Activated CD8-positive, alpha-beta memory T cell treated with anti-CD3 and anti-CD28 coated beads, Interleukin-2, amount 50 U/mL, for 24 hours (primary cell): Measurements from ENCODE around the gene C1orf87.

ENCODE experiments used
- DNase-seq: peaks from one replicate; pipeline ENCODE4 v3.0.0-alpha.2; 2020; ENCODE audit errors: extremely low read depth

Gene C1orf87

DNA sequence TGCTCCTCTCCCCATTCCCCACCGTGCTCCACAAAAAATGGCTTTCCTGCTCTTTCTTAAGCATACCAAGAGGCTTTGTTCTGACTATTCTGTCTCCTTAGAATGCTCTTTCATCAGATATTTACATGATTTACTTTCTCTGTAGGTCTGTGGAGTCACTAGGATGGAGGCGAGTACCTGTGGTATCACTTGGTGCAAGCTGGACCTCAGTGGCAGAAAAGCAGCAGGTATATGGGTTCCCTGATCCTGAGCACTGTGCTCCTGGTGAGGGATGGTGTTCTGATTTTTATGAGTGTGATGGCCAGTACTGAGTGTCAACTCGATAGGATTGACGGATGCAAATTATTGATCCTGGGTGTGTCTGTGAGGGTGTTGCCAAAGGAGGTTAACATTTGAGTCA lies 10.0 kb downstream of the C1orf87 start:
- DNase-seq, result no peak

DNA sequence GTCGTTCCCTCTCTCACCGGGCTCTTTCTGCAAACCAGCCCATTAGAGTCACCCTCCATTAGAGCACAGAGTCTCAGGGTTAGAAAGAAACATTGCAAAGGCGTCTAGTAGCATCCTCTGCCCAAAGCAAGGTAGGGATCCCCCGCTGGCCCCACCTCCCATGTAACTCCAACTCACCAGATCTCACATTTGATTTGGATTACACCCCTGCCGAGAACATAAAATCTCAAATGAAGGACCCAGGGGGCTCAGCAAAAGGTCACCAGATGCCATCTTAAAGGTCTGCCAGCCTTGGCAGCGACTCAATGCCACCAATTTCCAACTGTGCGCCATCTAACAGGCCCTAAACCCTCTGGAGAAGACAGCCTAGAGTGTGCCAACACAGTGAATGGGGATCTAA lies 14.1 kb downstream of the C1orf87 start:
- DNase-seq, result no peak

DNA sequence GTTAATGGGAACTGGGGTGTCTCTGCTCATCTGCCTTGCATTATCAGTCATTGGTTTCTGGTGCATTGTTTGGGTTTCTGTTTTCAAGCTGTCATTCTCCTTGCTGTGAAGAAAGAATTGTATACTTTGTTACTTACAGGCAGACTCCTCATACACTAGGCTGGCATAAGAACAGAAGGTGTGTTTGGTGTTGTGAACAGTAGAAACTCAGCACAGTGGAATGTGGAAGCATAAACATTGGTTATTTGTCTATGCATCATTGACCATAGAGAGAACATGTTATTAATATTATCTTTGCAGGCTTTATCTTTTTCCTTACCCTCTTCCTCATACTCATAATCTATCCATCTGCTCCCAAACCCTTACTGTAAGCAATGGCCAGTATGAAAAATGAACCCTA lies 18.2 kb downstream of the C1orf87 start:
- DNase-seq, result no peak

DNA sequence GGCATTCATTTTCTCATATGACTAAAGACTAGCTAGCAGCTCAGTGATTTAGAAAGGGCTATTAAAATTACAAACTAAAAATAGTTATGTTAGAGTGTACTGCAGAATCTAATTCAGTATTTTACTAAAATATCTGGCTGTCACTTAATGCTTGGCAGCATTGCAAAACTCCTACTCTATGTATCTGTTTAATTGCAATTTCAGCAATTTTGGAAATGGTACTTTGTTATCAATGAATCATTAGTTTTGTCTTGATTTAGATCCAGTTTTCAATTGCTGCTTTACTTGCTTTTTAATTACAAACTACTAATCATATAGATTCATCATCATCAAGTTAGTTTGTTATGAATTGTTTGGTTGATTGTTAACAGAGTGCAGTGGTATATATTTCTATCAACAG lies 19.2 kb downstream of the C1orf87 start:
- no peak for DNase-seq

DNA sequence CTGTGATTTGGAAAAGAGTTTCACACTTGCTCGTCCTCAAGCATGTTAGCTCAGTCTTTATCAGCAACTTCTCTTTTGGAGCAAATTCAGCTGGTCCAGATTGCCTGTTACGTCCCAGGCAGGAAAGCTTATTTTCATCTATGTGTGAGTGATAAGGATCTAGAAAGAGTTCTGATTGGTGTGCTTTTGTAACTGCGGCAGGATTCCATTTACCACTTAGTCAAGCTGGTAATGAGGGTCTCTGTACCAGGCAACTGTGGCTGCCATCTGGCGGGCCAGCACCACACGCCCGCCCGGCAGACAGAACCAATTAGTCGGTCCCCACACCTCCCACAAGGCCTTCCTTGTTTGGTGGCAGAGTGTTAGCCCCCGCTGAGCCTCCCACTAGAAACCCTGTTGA lies 21.0 kb downstream of the C1orf87 start:
- DNase-seq, result no peak

DNA sequence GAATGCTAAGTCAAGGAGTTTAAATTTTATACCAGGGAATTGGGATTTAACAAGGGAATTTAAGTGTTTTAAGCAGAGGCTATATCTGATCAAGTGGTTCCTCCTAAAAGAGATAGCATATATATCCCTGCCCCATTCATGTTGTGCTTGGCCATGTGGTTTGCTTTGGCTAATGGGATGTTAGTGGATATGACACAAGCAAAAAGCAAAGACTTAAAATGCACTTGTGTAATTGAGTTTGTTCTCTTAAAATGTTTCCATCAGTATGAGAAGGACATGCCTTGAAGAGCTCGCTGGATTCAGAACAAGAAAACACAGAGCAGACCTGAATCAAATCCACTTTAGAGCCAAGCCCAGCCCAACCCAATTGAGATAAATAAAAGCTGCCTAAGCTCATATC lies 22.4 kb downstream of the C1orf87 start:
- DNase-seq, result no peak

DNA sequence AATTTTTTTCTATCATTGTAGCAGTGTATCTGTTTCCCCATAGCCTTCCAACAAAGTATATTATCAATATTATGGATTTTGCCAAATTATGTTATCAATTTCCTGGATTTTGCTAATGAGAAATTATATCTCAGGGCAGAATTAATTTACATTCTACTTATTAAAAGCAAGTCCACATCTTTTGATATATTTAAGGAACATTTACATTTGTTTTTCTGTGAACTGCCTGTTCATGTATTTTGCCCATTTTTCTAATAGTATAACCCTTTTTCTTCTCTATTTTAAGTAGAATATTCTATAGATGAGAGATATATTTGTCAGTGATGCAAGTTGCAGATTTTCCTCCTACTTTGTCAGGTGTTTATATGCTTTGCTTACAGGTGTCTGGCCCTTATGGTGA lies 24.4 kb downstream of the C1orf87 start:
- DNase-seq, result no peak

DNA sequence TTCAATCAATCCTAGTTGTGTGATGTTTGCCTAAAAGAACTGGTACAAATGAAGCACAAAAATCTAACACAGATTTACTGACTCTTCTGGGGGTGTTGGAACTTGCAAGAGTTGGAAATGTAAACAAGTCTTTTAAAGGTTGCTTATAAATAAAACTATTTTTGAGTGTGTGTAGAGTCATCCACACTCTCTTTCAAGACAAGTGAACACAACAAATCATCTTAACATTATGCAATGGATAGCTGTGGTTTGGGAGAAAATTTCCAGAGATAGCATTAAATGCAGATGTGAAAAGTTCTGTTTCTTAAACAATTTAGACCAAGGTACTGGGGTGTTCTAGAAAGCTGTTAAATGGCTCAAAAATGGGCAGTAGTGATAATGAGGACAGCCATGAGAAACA lies 28.7 kb downstream of the C1orf87 start:
- no peak for DNase-seq

DNA sequence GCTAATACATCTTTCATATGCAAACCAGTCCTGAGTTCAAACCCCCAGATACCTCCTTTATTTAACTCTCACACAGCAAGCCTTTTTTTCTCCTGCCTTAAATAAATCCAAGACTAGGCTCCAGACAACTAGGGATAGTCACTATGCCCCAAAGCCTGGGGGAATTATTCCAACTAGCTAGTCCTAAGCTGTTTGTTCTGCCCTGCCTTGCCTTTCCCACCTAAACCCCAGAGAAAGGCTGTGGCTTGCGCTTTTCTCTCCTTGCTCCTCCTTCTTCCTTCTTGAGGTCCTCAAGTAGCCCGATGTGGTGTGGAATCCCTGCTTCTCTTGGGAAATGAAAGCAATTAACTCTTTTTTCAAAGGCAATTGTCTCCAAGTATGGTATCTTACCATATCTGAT lies 31.8 kb downstream of the C1orf87 start:
- DNase-seq, result no peak

DNA sequence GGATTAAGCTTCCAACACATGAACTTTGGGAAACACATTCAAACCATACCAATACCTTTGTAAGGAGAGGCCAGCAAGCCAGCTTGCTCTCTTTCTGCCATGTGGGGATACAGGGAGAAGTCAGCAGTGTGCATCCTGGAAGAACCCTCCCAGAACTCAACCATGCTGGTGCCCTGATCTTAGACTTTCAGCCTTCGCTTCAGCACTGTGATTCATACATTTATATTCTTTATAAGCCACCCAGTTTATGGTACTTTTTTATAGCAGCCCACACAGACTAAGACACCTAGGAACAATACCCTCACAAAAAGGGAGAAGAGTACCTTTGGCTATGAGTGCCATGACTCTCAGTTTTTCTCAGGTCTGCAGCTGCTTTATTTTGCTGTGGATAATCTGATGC lies 35.9 kb downstream of the C1orf87 start:
- no peak for DNase-seq

DNA sequence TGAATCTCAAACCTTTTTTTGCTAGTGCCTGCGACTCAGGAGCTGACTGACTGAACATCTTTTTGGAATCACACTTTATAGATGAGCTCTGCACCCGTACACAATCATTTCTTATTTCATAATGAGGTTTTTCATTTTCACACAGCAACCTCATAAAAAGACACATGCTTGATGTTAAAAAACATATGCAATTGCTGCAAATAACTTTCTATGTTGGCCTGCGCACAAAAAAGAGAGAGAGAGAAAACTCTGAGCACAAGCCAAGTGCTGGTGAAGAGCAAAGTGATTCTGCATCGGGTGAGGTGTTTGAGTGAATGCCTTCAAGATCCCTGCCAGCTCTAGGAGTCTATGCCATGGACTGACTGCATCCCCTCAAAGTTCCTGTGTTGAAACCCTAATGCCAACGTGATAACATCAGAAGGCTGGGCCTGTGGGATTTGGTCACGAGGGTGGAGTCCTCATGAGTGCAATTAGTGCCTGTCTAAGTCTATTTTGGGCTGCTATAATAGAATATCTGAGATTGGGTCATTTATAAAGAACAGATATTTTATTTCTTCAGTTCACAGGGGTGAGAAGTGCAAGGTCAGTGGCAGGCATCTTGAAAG lies 36.6 kb downstream of the C1orf87 start:
- no peak for DNase-seq

DNA sequence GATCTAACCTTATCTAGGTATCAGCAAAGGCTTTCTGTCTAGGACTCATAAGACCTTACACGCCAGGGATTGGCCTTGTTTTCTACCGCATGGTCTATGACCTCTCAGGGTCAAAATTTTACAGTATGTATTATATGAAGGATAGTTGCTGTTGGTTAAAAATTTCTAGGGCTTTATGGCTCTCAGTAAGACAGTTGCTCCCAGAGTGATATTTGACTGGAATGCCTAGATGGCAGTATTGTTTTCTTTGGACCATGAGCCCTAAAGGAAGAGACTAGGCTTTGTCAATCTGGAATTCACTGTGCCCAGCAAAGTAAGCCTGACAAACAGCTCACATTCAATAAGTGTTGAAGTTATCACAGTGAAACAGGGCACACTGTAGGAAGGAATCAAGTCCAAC lies 37.6 kb downstream of the C1orf87 start:
- no peak for DNase-seq

DNA sequence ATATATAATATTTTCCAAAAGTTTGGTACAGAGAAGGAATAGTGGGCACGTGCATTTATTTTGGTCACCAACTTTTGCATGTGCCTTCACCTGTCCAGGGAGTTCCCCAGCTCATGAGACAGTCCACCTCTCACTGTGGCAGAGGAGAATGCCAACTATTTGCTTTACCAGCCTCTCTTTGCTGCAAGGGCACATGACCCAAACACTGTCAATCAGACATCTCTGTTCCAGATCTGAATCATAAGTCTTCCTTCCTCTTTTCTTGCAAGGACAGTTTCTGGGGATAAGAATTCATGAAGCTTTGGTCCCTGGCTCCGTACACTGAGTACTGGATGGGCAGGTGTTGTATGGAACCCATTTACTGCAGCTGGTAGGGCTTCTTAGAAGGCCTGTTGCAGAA lies 38.6 kb downstream of the C1orf87 start:
- DNase-seq, result no peak

DNA sequence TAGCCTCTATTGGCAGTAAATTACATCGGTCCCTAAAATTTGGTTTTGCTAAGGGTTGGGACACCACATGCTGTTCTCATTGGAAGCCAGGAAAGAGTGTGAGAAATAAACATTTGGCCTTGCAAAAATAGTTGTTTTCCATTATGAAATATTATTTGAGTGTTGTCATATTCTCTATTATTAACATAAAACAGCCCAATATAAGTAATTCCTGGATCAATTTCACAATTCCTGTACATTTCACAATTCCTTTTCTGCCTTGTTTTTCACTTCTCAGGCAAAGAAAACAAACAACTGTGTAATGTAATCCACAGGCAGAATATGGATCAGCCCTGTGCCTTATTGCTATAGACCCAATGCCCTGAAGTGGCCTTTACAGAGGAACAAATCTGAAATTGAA lies 40.5 kb downstream of the C1orf87 start:
- no peak for DNase-seq

DNA sequence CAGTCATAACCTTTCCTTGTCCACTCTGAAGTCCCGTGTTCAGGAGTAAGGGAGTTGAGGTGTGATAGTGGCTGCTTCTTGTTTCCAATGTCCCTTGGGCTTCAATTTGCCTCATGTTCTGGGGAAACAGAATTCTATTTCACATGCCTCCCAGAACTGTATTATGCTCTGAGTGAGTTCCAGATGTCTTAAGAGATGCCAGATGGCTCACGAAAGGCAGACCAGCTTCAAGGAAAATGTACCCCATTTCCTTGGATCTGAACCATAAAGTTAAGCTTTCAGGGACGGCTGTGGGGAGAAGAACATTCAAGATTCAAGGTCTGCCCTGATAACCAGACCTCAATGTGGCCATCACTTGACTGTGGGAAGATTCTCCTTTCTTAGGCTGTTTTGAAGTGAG lies 42.4 kb downstream of the C1orf87 start:
- no peak for DNase-seq

DNA sequence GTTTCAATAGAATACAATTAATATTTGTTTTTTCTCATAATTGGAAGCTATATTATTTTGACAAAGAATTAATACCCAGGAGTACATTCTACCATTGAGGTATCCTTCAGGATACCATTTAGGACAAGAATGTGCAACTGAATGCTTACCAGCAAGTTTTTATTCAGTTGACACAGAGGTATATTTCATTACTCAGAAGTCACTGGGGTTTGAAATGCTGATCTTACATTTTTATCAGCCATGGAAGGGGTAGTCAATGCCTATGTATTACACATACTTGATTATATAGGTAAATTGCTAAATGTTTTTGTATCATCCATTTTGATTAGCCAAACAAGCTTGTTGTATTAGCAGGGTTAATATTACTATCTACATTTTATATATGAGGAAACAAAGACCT lies 48.0 kb downstream of the C1orf87 start:
- no peak for DNase-seq

DNA sequence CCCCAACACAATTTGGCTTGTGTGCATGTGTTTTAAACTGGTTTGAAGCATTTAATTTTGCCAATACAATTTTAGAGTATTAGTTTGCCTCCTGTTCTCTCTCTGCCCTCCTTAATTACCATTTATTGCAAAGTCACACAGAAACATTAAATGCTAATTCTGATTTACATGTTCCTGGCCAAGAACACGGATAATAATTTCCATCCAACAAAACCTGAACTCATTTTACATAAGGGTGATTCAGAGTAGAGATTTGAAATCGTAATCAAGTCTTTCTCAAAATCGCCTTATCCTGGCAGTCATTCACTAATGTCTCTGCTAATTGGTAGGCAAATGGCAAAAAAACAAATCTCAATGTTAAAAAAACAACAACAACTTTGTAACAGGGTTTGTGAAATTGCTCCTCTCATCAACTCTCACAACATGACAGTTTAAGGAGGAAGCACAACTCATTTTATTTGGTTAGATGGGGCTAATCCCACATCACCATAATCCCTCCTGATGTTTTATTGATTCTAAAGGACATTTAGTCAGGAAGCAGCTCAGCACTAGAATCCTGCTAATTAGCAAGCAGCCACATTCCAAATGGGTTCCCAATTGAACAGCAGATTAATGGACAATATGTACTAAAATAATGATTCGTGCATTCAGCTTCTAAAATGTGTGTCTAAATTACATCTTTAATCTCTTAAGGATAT lies 55.9 kb downstream of the C1orf87 start:
- no peak for DNase-seq

DNA sequence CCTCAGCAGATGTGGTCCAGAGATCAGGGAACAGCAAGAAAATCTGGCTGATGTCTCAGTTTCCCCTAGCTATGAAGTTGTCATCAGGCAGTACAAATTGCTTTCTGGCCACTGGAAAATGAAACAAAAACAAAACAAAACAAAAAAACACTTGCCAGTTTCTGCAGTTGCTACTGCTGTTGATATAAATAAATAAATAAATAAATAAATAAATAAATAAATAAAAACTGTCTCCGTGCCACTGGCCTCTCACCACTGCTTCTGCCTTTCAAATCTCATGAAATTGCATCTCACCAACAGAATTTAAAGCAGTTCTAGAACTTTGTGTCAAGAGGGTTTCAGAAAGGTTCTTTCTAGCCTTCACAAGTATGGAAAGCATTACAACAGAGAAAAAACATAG lies 62.9 kb downstream of the C1orf87 start:
- no peak for DNase-seq

DNA sequence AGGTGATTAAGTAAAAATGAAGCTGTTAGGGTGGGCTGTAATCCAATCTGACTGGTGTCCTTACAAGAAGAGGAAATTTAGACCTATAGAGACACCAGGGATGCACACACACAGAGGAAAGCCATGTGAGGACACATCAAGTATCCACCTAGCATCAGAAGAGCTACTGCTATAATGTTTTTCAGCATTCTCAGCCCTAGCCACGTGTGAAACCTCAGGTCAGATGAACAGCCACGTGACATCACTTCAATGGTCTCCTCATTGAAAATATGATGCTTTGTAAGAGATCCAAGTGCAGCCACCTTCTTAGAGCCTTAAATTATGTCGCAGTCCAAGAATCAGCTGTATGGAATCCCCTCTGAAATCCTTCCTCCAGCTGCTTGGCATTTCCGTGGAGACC lies 65.1 kb downstream of the C1orf87 start:
- no peak for DNase-seq

DNA sequence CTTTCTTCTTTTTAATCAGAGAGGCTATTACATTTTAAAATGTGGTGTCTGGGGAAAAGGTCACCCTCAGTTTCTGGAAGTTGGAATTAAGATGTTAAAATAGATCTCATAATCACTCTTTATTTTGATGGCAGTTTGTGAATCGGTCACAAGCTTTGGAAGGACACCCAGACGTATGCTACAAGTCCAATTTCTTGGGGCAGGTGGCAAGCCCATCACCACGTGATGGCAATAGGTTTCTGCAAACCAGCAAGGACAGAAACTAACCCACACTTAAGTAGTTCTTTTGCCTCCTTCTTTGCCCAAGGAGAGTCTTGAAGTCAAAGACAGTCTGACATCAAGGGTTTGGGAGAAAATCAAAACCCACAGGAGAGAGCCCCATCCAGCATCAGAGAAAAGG lies 72.9 kb downstream of the C1orf87 start:
- no peak for DNase-seq

DNA sequence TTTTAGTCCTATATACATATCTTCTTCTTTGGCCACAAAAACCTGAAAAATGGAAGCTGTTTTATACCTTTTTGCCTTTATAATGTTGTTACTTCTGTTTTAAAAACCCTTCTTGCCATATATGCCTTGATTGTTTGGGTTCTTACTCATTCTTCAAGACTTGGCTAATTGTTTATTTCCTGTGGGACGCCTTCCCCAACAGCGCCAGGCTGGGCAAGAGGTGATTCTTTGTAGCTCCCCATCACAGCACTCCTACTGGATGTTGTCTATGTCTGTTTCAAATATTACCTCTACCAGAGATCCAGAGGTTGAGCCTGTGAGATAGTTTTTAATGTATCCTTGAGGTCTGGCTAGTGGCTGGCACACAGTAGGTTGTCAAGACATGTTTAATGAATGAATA lies 73.8 kb downstream of the C1orf87 start:
- no peak for DNase-seq

DNA sequence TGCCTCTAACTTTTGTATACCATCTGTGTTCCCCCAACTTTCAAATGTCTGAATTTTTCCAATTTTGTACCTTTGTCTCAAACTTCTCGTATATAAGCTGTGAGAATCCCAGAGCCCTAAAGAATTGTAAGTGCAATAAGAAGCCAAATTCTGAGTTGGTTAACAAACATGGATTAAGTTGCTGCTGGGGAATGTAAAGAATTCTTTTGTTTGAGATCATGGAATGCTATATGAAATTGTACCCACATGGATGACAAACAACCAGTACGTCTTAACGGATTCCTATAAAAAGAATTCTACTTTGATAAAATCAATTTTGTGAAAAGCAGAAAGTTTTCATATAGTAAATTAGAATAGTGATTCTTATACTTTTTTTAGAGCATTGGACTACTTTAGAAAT lies 74.6 kb downstream of the C1orf87 start:
- no peak for DNase-seq

DNA sequence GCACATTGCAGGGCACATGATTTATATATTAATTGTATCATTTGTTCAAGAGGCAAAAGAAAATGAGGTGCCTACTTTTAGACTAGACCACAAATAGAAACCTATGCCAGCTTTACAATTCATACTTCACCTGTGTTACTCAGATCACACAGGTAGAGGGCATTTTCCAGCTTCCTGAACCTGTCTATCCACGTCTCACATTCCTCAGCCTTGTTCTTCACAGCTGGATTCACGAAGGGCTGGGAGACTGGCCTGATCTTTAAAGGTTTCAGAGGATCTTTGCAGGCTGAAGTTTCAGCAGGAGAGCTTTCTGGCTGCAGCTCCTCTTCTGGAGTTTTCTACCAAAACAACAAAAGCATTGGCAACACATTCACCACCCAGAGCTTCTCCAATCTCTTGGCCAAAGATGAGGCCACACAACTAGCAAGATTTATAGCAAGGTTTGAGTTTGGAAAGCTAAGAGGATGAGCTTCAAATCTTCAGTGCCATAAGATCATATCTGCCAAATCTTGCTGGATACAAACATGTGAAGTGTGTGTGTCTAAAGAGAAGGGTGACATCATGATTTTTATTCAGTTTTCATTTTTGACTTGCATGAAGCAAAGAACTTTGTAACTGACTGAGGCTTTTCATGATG lies 76.0 kb downstream of the C1orf87 start:
- DNase-seq, result no peak
